Measurements from ENCODE around the gene OR4C46.
"Not testable (repeated sequence)": the region's sequence is repeated elsewhere in the genome, so short reads cannot be mapped to it uniquely, and the experiment has no call there.

OR4C46 gene
- 0 reads per million in 4 donors for total RNA-seq

GRCh38 chr11:54603898-54604297 is at the start of gene OR4C46:
OR4C46 (minus strand) TSS chr11:54603998; CDS start chr11:54603998, 0 bp downstream.
- no peak for DNase-seq

- not testable (repeated sequence) for DNase-seq
Observed at GRCh38 chr11:54645606-54646005, 41.8 kb upstream of the OR4C46 start.

- not testable (repeated sequence) for DNase-seq
Observed at GRCh38 chr11:54561439-54561838, 42.4 kb downstream of the OR4C46 start.

DNA sequence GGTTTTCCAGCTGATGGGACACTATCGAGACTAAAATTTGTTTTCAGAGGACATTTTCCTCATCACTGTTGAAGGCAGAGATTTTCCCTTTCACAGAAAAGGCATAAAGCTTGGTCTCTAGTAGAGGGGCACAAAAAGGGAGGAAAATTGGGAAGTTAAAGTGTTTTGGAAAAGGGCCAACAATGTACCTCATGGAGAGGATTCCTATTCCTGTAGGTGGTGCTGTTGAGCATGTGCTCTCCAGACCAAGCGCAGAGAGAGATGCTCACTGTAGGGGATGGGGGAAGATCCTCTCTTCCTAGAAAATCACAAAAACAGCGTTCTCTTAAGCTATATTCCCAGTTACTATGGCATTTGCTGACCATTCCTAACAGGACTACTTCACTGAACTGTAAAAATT is 44.9 kb downstream of the OR4C46 start:
- no peak for DNase-seq

- DNase-seq: no peak
Observed at GRCh38 chr11:54558407-54558806, 45.4 kb downstream of the OR4C46 start.

Data from T-helper 1 cell (primary cell).